ENCODE results near the gene EIF2B2.

The EIF2B2 gene

DNA sequence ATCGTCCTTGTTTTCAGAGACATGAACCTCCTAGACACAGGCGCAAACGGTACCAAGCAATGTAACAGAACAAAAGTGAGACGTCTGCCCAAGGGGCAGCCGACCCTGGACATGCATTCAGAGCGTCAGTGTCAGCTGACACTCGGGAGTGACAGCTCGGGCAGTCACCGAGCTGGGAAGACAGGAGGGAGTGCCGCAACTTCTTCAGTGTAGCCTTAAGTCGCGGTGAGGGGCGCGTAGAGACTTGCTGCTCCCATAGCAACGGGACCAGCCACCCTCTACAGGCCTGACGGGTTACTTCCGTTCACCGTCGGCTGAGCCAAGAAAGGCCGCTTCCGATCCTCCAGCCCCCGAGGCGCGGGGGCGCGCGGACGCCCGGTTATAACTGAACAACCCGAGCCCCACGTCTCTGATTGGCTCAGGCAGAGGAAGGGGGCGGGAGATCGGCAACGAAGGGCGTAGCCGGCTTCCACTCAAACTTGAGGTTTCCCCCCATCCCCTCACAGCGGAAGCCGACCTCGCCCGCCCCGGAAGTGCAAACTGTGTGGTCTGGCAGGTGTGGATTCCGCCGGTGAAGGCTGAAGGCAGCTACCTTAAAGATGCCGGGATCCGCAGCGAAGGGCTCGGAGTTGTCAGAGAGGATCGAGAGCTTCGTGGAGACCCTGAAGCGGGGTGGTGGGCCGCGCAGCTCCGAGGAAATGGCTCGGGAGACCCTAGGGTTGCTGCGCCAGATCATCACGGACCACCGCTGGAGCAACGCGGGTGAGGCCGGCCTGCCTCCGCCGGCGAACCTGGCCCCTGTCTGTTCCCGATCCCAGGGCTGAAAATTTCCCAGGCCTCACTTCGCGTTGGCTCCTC lies at the start of gene EIF2B2:
Gene EIF2B2, plus strand, starts transcription at position 530 of the 858 bp plus-strand sequence. Its CDS starts 70 bp downstream, at position 600.
- DNase-seq (ENCODE audit: low read depth, low spot score): peak; percentile 86

DNA sequence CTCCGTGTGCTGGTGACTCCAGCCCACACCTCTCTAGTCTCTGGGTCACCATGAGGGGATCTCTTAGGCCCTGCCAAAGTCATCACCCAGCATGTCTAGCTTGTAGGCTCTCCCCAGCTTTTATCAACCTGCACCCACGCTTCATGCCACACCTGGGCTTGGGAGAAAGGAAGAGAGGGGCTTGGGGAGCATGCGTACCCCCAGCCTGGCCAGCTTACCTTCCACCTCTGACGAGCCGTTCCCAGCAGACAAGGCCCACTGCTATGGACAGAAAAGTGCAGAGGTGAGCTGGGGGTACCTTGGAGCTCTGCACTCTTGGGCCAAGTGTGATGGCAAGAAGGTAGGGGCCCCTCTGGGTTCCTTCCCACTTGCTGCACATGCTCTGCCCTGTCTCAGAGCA lies 49.0 kb upstream of the EIF2B2 start:
- DNase-seq (ENCODE audit: low read depth, low spot score): no peak

- no peak for DNase-seq (ENCODE audit: low read depth, low spot score)
Observed at GRCh38 chr14:74954232-74954946, 48.3 kb upstream of the EIF2B2 start.

GRCh38 chr14:74954947-74955228 lies 47.8 kb upstream of the EIF2B2 start:
- no peak for DNase-seq (ENCODE audit: low read depth, low spot score)

GRCh38 chr14:74955229-74956026 lies 47.3 kb upstream of the EIF2B2 start, which contains the start of gene PGF:
Gene PGF (minus strand): TSS chr14:74955597. CDS start chr14:74955242, 355 bp downstream.
- no peak for DNase-seq (ENCODE audit: low read depth, low spot score)

DNA sequence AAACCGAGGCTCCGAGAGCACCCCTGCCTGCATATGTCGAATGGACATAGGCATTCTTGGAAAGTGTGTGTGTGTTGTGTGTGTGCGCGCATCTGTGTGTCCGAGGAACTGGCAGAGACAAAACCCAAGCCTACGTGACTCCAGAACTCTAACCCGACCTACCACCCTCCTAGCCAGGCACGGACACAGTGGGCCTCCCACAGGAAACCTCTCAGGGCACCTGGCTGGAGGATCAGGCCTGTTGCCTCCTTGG lies 46.8 kb upstream of the EIF2B2 start:
- no peak for DNase-seq (ENCODE audit: low read depth, low spot score)

DNA sequence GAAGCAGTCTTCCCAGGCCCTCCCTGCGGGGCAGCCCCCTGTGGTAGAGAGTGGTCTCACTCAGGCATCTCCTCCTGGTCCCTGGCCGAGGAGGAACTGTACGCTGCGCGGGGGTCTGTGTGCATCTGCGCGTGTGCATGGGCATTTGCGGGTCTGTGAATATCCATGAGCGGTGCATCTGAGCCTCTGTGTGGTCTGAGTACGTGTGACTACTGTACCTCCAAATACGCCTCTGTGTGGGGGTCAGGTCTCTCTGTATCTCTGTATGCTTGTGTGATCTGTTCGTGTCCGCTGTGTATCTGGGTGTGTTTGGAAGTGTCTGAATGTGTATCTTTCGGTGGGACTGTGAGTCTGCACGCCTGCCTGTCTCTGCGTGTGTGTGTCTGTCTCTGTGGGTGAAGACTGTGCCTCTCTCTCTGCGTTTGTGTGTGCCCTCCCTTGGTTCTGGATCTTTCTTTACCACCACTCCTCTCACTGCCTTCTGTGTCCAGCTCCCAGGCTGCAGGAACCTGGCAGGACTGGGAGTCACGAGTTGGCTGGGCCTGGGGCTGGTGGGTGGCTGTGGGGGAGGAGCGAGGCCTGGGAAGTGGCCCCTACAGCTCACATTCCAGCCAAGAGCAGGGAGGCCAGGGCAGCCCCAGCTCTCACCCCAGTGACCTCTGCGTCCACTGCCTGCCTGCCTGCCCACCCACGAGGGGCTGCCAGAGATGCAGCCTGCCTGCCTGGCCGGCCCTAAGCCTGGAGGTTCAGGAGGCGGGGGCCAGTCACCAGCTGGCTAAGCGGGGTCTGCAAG lies 46.2 kb upstream of the EIF2B2 start:
- DNase-seq (ENCODE audit: low read depth, low spot score): no peak

DNA sequence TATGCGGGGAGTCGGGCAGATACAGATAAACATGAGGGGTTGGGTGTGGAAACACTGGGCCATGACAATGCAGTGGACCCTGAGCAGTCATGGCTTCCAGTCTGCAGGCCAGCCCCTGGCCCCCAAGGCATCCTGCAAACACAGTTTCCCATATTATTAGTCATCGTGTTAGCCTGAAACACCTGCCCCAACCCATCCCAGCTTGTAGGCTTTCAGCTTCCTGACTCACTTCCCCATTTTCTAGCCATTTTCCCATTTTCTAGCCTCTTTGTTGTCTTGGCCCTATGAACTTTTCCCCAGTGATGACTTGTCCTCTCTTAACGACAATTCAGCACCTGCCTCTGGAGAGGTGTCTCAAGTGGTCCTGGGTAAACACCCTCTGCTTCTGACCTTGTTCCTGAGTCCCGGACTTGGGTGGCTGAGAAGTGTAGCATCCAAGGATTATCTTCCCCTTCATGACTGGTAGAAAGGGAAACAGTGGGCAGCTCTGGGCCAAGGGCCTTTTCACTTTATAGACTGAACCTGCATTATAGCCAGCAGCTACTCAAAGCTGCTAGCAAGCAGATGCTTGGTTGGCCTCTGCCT lies 43.0 kb upstream of the EIF2B2 start:
- DNase-seq (ENCODE audit: low read depth, low spot score): no peak

DNA sequence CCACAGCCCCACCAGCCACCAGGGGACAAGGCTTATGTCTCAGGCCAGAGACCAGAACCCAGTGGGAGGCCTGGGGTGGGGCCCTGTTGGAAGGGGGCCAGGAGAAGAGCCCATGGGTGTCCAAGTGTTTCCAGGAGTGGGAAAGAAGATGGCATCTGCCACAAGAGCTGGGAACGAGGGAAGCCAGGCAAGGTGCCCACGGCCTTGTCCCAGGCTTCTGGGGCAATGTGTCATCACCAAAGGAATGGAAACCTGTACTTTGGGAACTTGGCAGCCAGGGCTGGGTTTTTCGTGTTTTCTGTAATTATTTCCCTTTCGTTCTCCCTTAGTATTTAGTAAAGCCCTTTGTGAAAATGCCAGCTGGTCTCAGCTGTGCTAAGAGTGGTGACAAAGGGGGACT lies 42.0 kb upstream of the EIF2B2 start:
- DNase-seq (ENCODE audit: low read depth, low spot score): no peak

DNA sequence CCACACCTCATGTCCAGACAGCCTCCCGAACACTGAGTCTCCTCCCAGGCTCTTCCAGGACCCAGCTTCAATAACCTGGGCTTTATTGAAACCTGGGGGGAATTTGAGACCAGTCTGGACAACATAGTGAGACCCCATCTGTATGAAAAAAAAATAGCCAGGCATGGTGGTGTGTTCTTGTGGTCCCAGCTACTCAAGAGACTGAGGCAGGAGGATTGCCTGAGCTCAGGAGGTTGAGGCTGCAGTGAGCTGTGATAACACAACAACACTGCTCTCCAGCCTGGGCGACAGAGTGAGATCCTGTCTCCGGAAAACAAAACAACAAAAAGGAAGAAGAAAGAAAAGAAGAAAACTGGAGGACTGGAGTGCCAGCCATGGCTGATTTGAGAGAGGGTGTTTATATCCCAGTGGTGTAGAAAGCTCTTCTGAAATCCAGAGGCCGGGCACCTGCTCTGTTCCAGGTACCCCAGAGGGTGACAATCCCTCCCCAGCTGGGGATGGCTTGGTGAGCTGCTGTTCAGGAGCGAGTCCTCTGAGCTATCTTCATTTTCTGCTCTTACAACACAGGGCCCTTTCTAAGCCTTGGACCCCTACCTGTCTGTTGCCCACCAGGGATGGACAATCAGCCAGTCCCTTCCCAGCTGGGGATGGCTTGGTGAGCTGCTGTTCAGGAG lies 41.3 kb upstream of the EIF2B2 start:
- no peak for DNase-seq (ENCODE audit: low read depth, low spot score)

GRCh38 chr14:74962046-74962445 lies 40.7 kb upstream of the EIF2B2 start:
- DNase-seq (ENCODE audit: low read depth, low spot score): no peak

DNA sequence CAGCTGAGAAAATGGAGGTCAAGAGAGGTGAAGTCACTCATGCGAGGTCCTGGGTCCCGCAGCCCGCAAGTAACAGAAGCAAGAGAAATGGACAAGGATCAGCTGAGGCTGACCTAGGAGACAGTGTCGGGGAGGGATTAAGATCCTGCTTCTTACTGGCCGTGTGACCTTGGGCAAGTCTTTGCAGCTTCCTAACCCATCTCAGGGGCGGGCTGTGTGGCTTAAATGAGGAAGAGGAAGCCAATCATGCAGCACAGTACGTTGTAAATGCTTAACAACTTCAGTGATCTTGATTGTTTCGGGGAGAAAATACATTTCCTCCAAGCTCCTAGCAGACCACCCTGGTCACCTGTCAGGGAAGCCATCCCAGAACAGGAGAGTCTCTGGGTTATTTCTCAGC lies 40.2 kb upstream of the EIF2B2 start:
- no peak for DNase-seq (ENCODE audit: low read depth, low spot score)

DNA sequence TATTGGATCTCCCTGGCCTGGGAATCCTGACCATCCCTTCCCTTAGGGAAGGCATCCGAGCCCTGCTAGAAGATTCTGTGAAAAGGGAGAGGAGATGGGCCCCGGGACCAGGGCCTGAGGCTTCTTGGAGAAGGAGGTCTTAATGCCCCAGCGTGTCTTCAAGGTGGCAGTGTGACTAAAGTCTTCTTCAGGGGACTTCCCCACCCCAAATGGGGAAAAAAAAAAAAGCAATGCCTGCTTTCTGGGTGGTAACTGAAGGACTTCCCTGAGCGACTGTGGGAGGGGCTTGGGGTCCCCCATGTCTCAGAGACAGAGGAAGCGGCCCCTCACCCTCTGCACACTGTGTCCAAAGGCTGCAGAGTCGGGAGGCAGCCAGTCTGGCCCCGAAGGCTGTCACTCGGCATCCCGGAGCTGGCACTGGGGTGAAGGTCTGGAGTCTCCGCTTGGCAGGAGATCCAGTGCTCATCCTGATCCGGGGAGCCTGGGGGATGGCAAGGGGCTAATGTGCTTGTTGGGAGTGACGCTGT lies 39.5 kb upstream of the EIF2B2 start:
- no peak for DNase-seq (ENCODE audit: low read depth, low spot score)

GRCh38 chr14:74963705-74964271 lies 38.9 kb upstream of the EIF2B2 start:
- DNase-seq (ENCODE audit: low read depth, low spot score): no peak

- DNase-seq (ENCODE audit: low read depth, low spot score): no peak
Observed at GRCh38 chr14:74964787-74965485, 37.8 kb upstream of the EIF2B2 start.

- no peak for DNase-seq (ENCODE audit: low read depth, low spot score)
Observed at GRCh38 chr14:74965486-74966153, 37.1 kb upstream of the EIF2B2 start.

DNA sequence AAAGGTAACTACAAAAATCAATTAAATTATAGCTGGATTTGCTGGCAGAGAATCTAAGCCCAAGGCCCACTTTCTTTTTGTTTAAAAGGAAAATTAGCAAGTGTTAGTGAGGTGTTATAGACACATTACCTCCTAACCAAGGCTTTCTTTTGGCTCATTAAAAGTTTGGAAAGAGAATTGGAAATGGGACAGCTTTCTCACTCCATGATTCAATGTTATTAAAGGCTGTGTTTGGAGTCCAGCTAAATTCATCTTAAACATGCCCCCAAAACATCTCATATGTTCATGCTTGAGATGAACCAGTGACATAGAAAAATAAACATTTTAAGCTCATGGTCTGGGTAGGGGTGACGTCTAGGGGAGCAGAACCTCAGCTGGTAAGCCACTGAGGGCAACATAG lies 33.9 kb upstream of the EIF2B2 start:
- DNase-seq (ENCODE audit: low read depth, low spot score): no peak

DNA sequence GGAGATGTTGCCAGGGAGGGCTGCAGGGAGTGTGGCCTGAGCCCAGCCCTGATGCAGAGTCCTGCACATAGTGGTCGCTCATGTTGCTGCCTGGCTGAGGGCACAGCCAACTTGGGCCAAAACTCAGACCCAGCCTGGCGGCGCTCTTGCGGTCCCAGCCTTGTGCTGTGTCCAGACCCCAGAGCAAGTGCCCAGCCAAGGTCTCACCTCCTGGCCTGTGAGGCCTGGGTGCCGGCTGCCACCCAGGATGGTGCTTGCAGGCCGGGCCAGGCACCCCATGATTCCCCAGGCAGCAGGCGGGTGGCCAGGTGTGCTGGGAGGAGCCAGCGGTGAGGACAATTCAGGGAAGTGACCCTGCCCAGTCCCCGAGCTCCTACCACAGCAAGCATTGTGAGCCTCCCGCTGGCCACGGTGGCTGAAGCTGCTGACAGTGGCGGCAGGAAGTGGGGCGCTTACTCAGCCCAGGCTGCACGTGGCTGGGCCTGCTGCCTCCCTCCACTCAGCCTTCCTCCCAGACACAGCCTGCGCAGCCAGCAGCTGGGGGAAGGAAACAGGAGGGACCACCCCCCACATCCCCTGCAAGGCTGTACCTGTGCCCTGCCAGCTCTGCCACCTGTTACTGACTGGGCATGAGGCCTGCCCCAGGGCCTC lies 29.6 kb upstream of the EIF2B2 start:
- no peak for DNase-seq (ENCODE audit: low read depth, low spot score)
